ENCODE results near the gene WDR12.
"Not testable (repeated sequence)": the region's sequence is repeated elsewhere in the genome, so short reads cannot be mapped to it uniquely, and the experiment has no call there.

The WDR12 gene

GRCh38 chr2:202861987-202862386 lies 49.5 kb downstream of the WDR12 start:
- TF ChIP-seq, protein P1, sequence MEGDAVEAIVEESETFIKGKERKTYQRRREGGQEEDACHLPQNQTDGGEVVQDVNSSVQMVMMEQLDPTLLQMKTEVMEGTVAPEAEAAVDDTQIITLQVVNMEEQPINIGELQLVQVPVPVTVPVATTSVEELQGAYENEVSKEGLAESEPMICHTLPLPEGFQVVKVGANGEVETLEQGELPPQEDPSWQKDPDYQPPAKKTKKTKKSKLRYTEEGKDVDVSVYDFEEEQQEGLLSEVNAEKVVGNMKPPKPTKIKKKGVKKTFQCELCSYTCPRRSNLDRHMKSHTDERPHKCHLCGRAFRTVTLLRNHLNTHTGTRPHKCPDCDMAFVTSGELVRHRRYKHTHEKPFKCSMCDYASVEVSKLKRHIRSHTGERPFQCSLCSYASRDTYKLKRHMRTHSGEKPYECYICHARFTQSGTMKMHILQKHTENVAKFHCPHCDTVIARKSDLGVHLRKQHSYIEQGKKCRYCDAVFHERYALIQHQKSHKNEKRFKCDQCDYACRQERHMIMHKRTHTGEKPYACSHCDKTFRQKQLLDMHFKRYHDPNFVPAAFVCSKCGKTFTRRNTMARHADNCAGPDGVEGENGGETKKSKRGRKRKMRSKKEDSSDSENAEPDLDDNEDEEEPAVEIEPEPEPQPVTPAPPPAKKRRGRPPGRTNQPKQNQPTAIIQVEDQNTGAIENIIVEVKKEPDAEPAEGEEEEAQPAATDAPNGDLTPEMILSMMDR (conservative IDR thresholded peaks at IDR 0.05; ENCODE audit: low read depth, low read length) = no peak
- Histone ChIP-seq H3K4me2 (no peak overlapping the region), H3K36me3 (ENCODE audit: insufficient read depth) (no peaks in the 10 kb centered on the region), H2AFZ (ENCODE audit: low read depth) (no peak overlapping the region), H3K79me2 (ENCODE audit: insufficient read depth, low read depth) (no peaks in the 10 kb centered on the region), H4K20me1 (ENCODE audit: insufficient read depth) (no peaks in the 10 kb centered on the region), H3K4me1 (ENCODE audit: low read depth, poor library complexity, severe bottlenecking) (no peaks in the 10 kb centered on the region), H3K27ac (no peak overlapping the region), H3K9ac (no peak overlapping the region), H3K27me3 (ENCODE audit: insufficient read depth, low read depth) (no peaks in the 10 kb centered on the region), H3K4me3 (IDR thresholded peaks at IDR 0.05; ENCODE audit: insufficient read depth, low read depth, low read length) (no peak overlapping the region)

- Histone ChIP-seq H3K4me1 (ENCODE audit: low read depth, poor library complexity, severe bottlenecking) (no peaks in the 10 kb centered on the region), H3K36me3 (ENCODE audit: insufficient read depth) (no peaks in the 10 kb centered on the region), H3K27me3 (ENCODE audit: insufficient read depth, low read depth) (no peaks in the 10 kb centered on the region), H2AFZ (ENCODE audit: low read depth) (no peak overlapping the region), H3K27ac (no peak overlapping the region), H3K4me3 (IDR thresholded peaks at IDR 0.05; ENCODE audit: insufficient read depth, low read depth, low read length) (no peak overlapping the region), H4K20me1 (ENCODE audit: insufficient read depth) (no peaks in the 10 kb centered on the region), H3K9ac (no peak overlapping the region), H3K79me2 (ENCODE audit: insufficient read depth, low read depth) (no peaks in the 10 kb centered on the region), H3K4me2 (no peak overlapping the region)
- TF ChIP-seq, protein P1 (conservative IDR thresholded peaks at IDR 0.05; ENCODE audit: low read depth, low read length) = no peak
Measured at GRCh38 chr2:202858601-202859000, 52.9 kb downstream of the WDR12 start.

- H3K4me3 ChIP-seq (IDR thresholded peaks at IDR 0.05; ENCODE audit: insufficient read depth, low read depth, low read length); H3K79me2 ChIP-seq (ENCODE audit: insufficient read depth, low read depth); H3K27ac ChIP-seq; H3K4me2 ChIP-seq; H3K9ac ChIP-seq; H3K4me1 ChIP-seq (ENCODE audit: low read depth, poor library complexity, severe bottlenecking); H4K20me1 ChIP-seq (ENCODE audit: insufficient read depth); H3K27me3 ChIP-seq (ENCODE audit: insufficient read depth, low read depth); H3K36me3 ChIP-seq (ENCODE audit: insufficient read depth); H2AFZ ChIP-seq (ENCODE audit: low read depth): not testable (repeated sequence)
Measured at GRCh38 chr2:202849343-202849742, 62.1 kb downstream of the WDR12 start.

DNA sequence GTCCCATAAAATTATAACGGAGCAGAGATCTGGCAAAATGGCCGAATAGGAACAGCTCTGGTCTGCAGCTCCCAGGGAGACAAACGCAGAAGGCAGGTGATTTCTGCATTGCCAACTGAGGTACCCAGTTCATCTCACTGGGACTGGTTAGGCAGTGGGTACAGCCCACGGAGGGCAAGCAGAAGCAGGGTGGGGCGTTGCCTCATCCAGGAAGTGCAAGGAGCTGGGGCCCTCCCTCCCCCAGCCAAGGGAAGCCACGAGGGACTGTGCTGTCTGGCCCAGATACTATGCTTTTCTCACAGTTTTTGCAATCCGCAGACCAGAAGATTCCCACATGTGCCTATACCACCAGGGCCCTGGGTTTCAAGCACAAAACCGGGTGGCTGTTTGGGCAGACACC lies 62.7 kb downstream of the WDR12 start:
- Histone ChIP-seq H3K79me2 (ENCODE audit: insufficient read depth, low read depth) (no peaks in the 10 kb centered on the region), H4K20me1 (ENCODE audit: insufficient read depth) (no peaks in the 10 kb centered on the region), H3K27ac (no peak overlapping the region), H3K4me2 (no peak overlapping the region), H3K4me3 (IDR thresholded peaks at IDR 0.05; ENCODE audit: insufficient read depth, low read depth, low read length) (no peak overlapping the region), H3K36me3 (ENCODE audit: insufficient read depth) (no peaks in the 10 kb centered on the region), H2AFZ (ENCODE audit: low read depth) (no peak overlapping the region), H3K9ac (no peak overlapping the region), H3K27me3 (ENCODE audit: insufficient read depth, low read depth) (no peaks in the 10 kb centered on the region), H3K4me1 (ENCODE audit: low read depth, poor library complexity, severe bottlenecking) (no peaks in the 10 kb centered on the region)
- TF ChIP-seq, protein P1 (conservative IDR thresholded peaks at IDR 0.05; ENCODE audit: low read depth, low read length) = no peak

DNA sequence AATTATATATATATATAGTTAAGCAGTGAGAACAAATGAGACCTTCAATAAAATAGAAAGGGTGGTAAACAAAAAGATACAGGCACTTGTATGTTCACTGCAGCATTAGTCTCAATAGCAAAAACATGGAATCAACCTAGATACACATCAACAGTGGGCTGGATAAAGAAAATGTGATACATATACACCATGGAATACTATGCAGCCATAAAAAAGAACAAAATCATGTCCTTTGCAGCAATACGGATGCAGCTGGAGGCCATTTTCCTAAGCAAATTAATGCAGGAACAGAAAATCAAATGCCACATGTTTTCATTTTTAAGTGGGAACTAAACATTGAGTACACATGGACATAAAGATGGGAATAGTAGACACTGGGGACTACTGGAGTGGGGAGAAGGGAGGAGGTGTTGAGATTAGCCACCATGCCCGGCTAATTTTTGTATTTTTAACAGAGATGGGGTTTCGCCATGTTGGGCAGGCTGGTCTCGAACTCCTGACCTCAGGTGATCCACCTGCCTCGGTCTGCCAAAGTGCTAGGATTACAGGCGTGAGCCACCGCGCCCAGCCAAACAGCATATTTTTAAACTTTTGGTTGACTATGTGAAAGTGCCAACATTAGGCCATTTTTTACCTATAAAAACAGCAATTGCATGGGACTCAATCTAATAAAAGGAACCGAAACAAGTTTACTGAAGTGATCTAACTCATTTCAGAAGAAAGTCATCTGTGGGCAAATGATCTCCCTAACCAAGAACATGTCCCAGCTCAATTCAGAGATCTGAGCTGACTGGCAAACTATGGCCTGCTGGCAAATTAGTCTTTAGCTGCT lies 63.6 kb downstream of the WDR12 start:
- Histone ChIP-seq H3K27me3 (ENCODE audit: insufficient read depth, low read depth) (no peaks in the 10 kb centered on the region), H3K9ac (no peak overlapping the region), H4K20me1 (ENCODE audit: insufficient read depth) (no peaks in the 10 kb centered on the region), H3K27ac (no peak overlapping the region), H3K36me3 (ENCODE audit: insufficient read depth) (no peaks in the 10 kb centered on the region), H3K4me3 (IDR thresholded peaks at IDR 0.05; ENCODE audit: insufficient read depth, low read depth, low read length) (no peak overlapping the region), H3K4me1 (ENCODE audit: low read depth, poor library complexity, severe bottlenecking) (no peaks in the 10 kb centered on the region), H2AFZ (ENCODE audit: low read depth) (no peak overlapping the region), H3K79me2 (ENCODE audit: insufficient read depth, low read depth) (no peaks in the 10 kb centered on the region), H3K4me2 (no peak overlapping the region)
- TF ChIP-seq, protein P1 (conservative IDR thresholded peaks at IDR 0.05; ENCODE audit: low read depth, low read length) = no peak
